Limb (tissue), 2 donors: Measurements from ENCODE around the gene ARHGAP25.

ENCODE experiments used
- DNase-seq, 2 donors: peaks; one replicate each; pipeline ENCODE4 v3.0.0-alpha.2; 2016; ENCODE audit errors: extremely low spot score in 2 of 2

ARHGAP25 gene

GRCh38 chr2:68829749-68830148, 95.1 kb downstream of the ARHGAP25 start:
- DNase-seq: no peak

GRCh38 chr2:68831686-68832232, 97.1 kb downstream of the ARHGAP25 start:
- peak in 1 of 2 donors; percentile 50 for DNase-seq

GRCh38 chr2:68832233-68832869, 97.7 kb downstream of the ARHGAP25 start:
- DNase-seq: peak in 1 of 2 donors; percentile 25

- DNase-seq: no peak
Measured at GRCh38 chr2:68833162-68833561, 98.6 kb downstream of the ARHGAP25 start.

GRCh38 chr2:68834737-68835376, 100.2 kb downstream of the ARHGAP25 start:
- no peak for DNase-seq

- no peak for DNase-seq
Measured at GRCh38 chr2:68835621-68836020, 101.0 kb downstream of the ARHGAP25 start.

- DNase-seq: peak; percentile 15 to 48
Measured at GRCh38 chr2:68837164-68837860, 102.7 kb downstream of the ARHGAP25 start.

GRCh38 chr2:68837861-68838341, 103.3 kb downstream of the ARHGAP25 start:
- DNase-seq: no peak

- DNase-seq: no peak
Measured at GRCh38 chr2:68838641-68839040, 104.0 kb downstream of the ARHGAP25 start.

- no peak for DNase-seq
Measured at GRCh38 chr2:68839260-68839833, 104.7 kb downstream of the ARHGAP25 start.

- no peak for DNase-seq
Measured at GRCh38 chr2:68845043-68845442, 110.4 kb downstream of the ARHGAP25 start.

- no peak for DNase-seq
Measured at GRCh38 chr2:68846091-68846490, 111.5 kb downstream of the ARHGAP25 start.

- no peak for DNase-seq
Measured at GRCh38 chr2:68847751-68848150, 113.1 kb downstream of the ARHGAP25 start.

- DNase-seq: no peak
Measured at GRCh38 chr2:68849579-68850030, 115.0 kb downstream of the ARHGAP25 start.

- no peak for DNase-seq
Measured at GRCh38 chr2:68850524-68850923, 115.9 kb downstream of the ARHGAP25 start.

- no peak for DNase-seq
Measured at GRCh38 chr2:68853035-68853434, 118.4 kb downstream of the ARHGAP25 start.

- DNase-seq: no peak
Measured at GRCh38 chr2:68853915-68854314, 119.3 kb downstream of the ARHGAP25 start.

GRCh38 chr2:68854476-68854875, 119.9 kb downstream of the ARHGAP25 start:
- no peak for DNase-seq

GRCh38 chr2:68855550-68855949, 120.9 kb downstream of the ARHGAP25 start:
- no peak for DNase-seq

- DNase-seq: no peak
Measured at GRCh38 chr2:68857202-68857845, 122.7 kb downstream of the ARHGAP25 start.

GRCh38 chr2:68857855-68858456, 123.3 kb downstream of the ARHGAP25 start:
- DNase-seq: no peak
